SK-N-SH (cell line): ENCODE measurements around the gene GABRD. TPM values are rescaled to one million over a fixed set of nuclear protein-coding genes. Genes with fewer than 3 reads are reported as not detected.

Source experiments
- CTCF ChIA-PET: fragments of 300-600, 350-600 bp; formaldehyde crosslinking; extraction: SDS; loops from one replicate; lab custom pipeline; 2021; lab: Yijun Ruan, JAX
- POLR2A ChIA-PET: fragments of 350-600 bp; sonication (Branson Sonifier 250); formaldehyde crosslinking; extraction: SDS; loops from one replicate; lab custom pipeline; 2020; ENCODE audit warnings: antibody characterized with exemption, inconsistent platforms; lab: Yijun Ruan, JAX
- DNase-seq: peaks from one replicate; pipeline ENCODE4 v3.0.0; 2012
- H2AFZ ChIP-seq: fragments of 200-600 bp; sonication (generic); 2 replicates; pipeline ENCODE4 v1.8.1; 2016; ENCODE audit warnings: antibody characterized with exemption, mild to moderate bottlenecking, low read depth
- H3F3A ChIP-seq: fragments of 200-600 bp; sonication (generic); replicated peaks from 2 replicates; pipeline ENCODE3; 2016; ENCODE audit warnings: antibody characterized with exemption, mild to moderate bottlenecking; ENCODE audit not compliant: insufficient read depth
- H3K27ac ChIP-seq, 2 experiments: fragments of 200-500 bp in 1 of 2; fragments of 200-600 bp in 1 of 2; sonication (Bioruptor generic) in 1 of 2; sonication (generic), shearing (Covaris generic) in 1 of 2; 2 replicates each; pipeline versions ENCODE4 v1.5.1 to v1.6.1; 2014 to 2016; ENCODE audit warnings: low read depth in 2 of 2, inconsistent platforms in 1 of 2, low read length in 1 of 2, mild to moderate bottlenecking in 1 of 2, mixed read lengths in 1 of 2
- H3K27me3 ChIP-seq: fragments of 200-600 bp; sonication (generic), shearing (Covaris generic); 2 replicates; pipeline ENCODE4 v1.6.1; 2016; ENCODE audit warnings: mixed run types; ENCODE audit not compliant: insufficient read depth
- H3K36me3 ChIP-seq, 2 experiments: fragments of 200-500 bp in 1 of 2; fragments of 200-600 bp in 1 of 2; sonication (Bioruptor generic) in 1 of 2; sonication (generic) in 1 of 2; replicated peaks in 1 of 2; 2 replicates each; pipeline versions ENCODE3 to v1.5.1; 2014 to 2016; ENCODE audit warnings: low read length in 1 of 2, mild to moderate bottlenecking in 1 of 2; ENCODE audit not compliant: insufficient read depth in 2 of 2, control insufficient read depth in 1 of 2
- H3K4me1 ChIP-seq, 2 experiments: fragments of 200-500 bp in 1 of 2; fragments of 200-600 bp in 1 of 2; sonication (Bioruptor generic) in 1 of 2; sonication (generic), shearing (Covaris generic) in 1 of 2; 2 replicates each; pipeline versions ENCODE4 v1.5.1 to v1.6.1; 2014 to 2016; ENCODE audit warnings: low read depth in 1 of 2, low read length in 1 of 2, mixed run types in 1 of 2; ENCODE audit not compliant: insufficient read depth in 2 of 2, control insufficient read depth in 1 of 2
- H3K4me2 ChIP-seq: fragments of 200-600 bp; sonication (generic), shearing (Covaris generic); 2 replicates; pipeline ENCODE4 v1.6.1; 2017; ENCODE audit warnings: mixed run types
- H3K4me3 ChIP-seq, 2 experiments: fragments of 200-500 bp in 1 of 2; fragments of 200-600 bp in 1 of 2; sonication (Bioruptor generic) in 1 of 2; sonication (generic), shearing (Covaris generic) in 1 of 2; 2 replicates each; pipeline versions ENCODE4 v1.5.1 to v1.8.1; 2014 to 2016; ENCODE audit warnings: low read depth in 2 of 2, inconsistent platforms in 1 of 2, low read length in 1 of 2, mild to moderate bottlenecking in 1 of 2, mixed read lengths in 1 of 2, moderate library complexity in 1 of 2
- H3K79me2 ChIP-seq: fragments of 200-600 bp; sonication (generic); 2 replicates; pipeline ENCODE4 v1.8.1; 2017; ENCODE audit warnings: mild to moderate bottlenecking; ENCODE audit not compliant: insufficient read depth
- H3K9ac ChIP-seq: fragments of 200-600 bp; sonication (generic); 2 replicates; pipeline ENCODE4 v1.6.1; 2017; ENCODE audit warnings: mixed run types
- H3K9me2 ChIP-seq: fragments of 200-600 bp; sonication (generic); 2 replicates; pipeline ENCODE4 v1.6.1; 2017; ENCODE audit warnings: mixed run types
- H3K9me3 ChIP-seq: fragments of 200-600 bp; sonication (generic); 2 replicates; pipeline ENCODE4 v1.6.1; 2017; ENCODE audit warnings: mixed run types, mild to moderate bottlenecking, moderate library complexity
- H4K20me1 ChIP-seq: fragments of 200-600 bp; sonication (generic); 2 replicates; pipeline ENCODE4 v1.6.1; 2017; ENCODE audit warnings: mild to moderate bottlenecking, mixed run types; ENCODE audit not compliant: insufficient read depth
- FOXM1 ChIP-seq: IDR thresholded peaks from 2 replicates; pipeline ENCODE4 v1.4.0; 2012; ENCODE audit warnings: low read depth, mild to moderate bottlenecking
- JUND ChIP-seq: IDR thresholded peaks from 2 replicates; pipeline ENCODE4 v1.4.0; 2012
- MEF2A ChIP-seq: IDR thresholded peaks from 2 replicates; pipeline ENCODE4 v1.4.0; 2012; ENCODE audit warnings: low read depth, borderline replicate concordance
- MXI1 ChIP-seq: IDR thresholded peaks from 2 replicates; pipeline ENCODE4 v1.6.1; 2012; ENCODE audit warnings: mild to moderate bottlenecking, low read depth, low read length, improper control_type of control experiment
- NFIC ChIP-seq: IDR thresholded peaks from 2 replicates; pipeline ENCODE4 v1.4.0; 2012; ENCODE audit warnings: borderline replicate concordance
- POLR2AphosphoS5 ChIP-seq: IDR thresholded peaks from 2 replicates; pipeline ENCODE4 v1.6.1; 2012; ENCODE audit warnings: low read depth, low read length
- RAD21 ChIP-seq: IDR thresholded peaks from 2 replicates; pipeline ENCODE4 v1.6.1; 2012; ENCODE audit warnings: mild to moderate bottlenecking, low read length
- TCF12 ChIP-seq: IDR thresholded peaks from 2 replicates; pipeline ENCODE4 v1.4.0; 2012
- WGBS: methylation state at CpG from one replicate; pipeline ENCODE4 v1.1.6; 2017; ENCODE audit warnings: low lambda C conversion rate; 5-methylcytosine and 5-hydroxymethylcytosine counted together
- polyA plus RNA-seq, 3 experiments: library from polyadenylated mRNA; depleted of rRNA; stranded (reverse); fragments of >200 nt; gene quantifications; 2 replicates each; pipeline ENCODE4 v1.2.3, GENCODE V29; 2012
- TF ChIP-seq, protein P1 (sequence below): IDR thresholded peaks from 2 replicates; pipeline ENCODE4 v1.4.0; 2012; ENCODE audit warnings: low read depth
- TF ChIP-seq, protein P2 (sequence below): fragments of 150-350 bp; IDR thresholded peaks from 2 replicates; pipeline ENCODE4 v1.6.1; 2017; ENCODE audit warnings: antibody characterized with exemption, low read length, low read depth, borderline replicate concordance
- TF ChIP-seq, protein P3 (sequence below): fragments of 150-350 bp; IDR thresholded peaks from 2 replicates; pipeline ENCODE4 v1.6.1; 2016; ENCODE audit warnings: mild to moderate bottlenecking, low read depth, low read length
- TF ChIP-seq, protein P4 (sequence below): IDR thresholded peaks from 2 replicates; pipeline ENCODE4 v1.4.0; 2012; ENCODE audit warnings: low read depth, borderline replicate concordance

The GABRD gene
- polyA plus RNA-seq, 1 of the 3 experiments (the other 2 are of a cell fraction), result 0.07 TPM

DNA sequence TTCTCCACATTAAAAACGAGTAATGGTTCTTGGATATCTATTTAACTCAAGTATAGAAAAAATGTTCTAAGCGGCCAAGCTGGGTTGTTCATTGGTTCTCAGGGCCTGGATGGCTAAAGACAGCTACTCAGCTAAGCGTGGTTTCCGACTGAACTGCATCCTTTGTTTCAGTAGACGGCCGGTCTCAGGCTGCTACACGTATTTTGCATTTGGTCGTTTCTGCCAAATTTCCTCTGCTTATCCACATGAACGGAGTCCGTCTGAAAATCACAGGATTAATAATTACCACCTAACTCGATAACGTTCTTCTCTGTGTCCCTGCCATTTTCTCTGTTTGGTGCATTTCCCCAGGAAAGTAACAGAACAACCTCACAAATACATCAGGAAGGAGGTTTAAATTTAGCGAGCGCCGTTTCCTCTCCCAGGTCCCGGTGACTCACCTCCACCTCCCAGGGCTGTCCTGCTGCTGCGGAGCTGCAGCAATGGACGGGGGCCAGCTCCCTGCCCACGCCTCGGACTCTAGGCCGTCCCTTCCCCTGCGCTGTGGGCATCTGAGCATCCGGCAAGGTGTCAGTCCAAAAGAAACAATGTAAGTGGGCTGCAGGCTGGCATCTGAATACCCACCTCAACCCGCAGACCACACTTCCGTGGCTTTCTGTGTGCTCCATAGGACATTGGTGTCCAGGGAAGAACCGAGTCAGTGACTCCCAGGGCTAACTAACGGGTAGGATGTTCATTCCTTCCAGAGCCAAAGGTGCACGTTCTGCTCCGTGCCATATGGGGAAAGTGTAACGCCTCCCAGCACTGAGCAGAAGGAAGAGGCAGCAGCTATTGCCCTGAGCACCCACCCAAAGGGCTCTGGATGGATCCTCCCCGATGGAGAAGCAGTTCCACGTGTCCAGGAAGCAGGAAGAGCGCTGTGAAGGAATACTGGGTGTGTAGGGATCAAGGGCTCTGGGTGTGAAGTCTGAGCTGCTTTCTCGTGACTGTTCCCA is 4.1 kb upstream of the GABRD start:
- Histone ChIP-seq H3K79me2 (no peaks in the 10 kb centered on the region), H3K9ac (no peak overlapping the region), H2AFZ (no peak overlapping the region), H3K4me2 (no peak overlapping the region), H3K4me3 (no peak overlapping the region), H3K27me3 (peaks cover 17% of the 10 kb centered on the region; the same call in 1 of the 2 replicates), H3K4me1 (no peaks in the 10 kb centered on the region; a peak in 1 of 4 replicates), H3F3A (no peaks in the 10 kb centered on the region), H3K9me2 (no peaks in the 10 kb centered on the region), H4K20me1 (no peaks in the 10 kb centered on the region), H3K36me3 (no peaks in the 10 kb centered on the region), H3K27ac (no peak overlapping the region), H3K9me3 (no peaks in the 10 kb centered on the region)
- TF ChIP-seq, protein P1, sequence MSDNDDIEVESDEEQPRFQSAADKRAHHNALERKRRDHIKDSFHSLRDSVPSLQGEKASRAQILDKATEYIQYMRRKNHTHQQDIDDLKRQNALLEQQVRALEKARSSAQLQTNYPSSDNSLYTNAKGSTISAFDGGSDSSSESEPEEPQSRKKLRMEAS, result no peak
- TF ChIP-seq RAD21, result no peak
- no peak for TF ChIP-seq JUND
- TF ChIP-seq, protein P2, sequence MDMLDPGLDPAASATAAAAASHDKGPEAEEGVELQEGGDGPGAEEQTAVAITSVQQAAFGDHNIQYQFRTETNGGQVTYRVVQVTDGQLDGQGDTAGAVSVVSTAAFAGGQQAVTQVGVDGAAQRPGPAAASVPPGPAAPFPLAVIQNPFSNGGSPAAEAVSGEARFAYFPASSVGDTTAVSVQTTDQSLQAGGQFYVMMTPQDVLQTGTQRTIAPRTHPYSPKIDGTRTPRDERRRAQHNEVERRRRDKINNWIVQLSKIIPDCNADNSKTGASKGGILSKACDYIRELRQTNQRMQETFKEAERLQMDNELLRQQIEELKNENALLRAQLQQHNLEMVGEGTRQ, result no peak
- no peak for TF ChIP-seq NFIC
- TF ChIP-seq, protein P3, sequence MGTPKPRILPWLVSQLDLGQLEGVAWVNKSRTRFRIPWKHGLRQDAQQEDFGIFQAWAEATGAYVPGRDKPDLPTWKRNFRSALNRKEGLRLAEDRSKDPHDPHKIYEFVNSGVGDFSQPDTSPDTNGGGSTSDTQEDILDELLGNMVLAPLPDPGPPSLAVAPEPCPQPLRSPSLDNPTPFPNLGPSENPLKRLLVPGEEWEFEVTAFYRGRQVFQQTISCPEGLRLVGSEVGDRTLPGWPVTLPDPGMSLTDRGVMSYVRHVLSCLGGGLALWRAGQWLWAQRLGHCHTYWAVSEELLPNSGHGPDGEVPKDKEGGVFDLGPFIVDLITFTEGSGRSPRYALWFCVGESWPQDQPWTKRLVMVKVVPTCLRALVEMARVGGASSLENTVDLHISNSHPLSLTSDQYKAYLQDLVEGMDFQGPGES, result no peak
- TF ChIP-seq FOXM1, result no peak
- TF ChIP-seq POLR2AphosphoS5, result no peak
- no peak for TF ChIP-seq MEF2A
- no peak for TF ChIP-seq MXI1
- no peak for TF ChIP-seq TCF12
- TF ChIP-seq, protein P4, sequence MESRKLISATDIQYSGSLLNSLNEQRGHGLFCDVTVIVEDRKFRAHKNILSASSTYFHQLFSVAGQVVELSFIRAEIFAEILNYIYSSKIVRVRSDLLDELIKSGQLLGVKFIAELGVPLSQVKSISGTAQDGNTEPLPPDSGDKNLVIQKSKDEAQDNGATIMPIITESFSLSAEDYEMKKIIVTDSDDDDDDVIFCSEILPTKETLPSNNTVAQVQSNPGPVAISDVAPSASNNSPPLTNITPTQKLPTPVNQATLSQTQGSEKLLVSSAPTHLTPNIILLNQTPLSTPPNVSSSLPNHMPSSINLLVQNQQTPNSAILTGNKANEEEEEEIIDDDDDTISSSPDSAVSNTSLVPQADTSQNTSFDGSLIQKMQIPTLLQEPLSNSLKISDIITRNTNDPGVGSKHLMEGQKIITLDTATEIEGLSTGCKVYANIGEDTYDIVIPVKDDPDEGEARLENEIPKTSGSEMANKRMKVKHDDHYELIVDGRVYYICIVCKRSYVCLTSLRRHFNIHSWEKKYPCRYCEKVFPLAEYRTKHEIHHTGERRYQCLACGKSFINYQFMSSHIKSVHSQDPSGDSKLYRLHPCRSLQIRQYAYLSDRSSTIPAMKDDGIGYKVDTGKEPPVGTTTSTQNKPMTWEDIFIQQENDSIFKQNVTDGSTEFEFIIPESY, result no peak
- ChIA-PET CTCF (interaction anchor here (1.3 to 3.1 kb wide), 4 partner anchors 11 to 71 kb away, joined by 3 to 16 read pairs (median 8); no protein-coding TSS in a partner anchor), POLR2A (no interaction called here)
- WGBS, result 59% methylated on average over 27 of the region's 34 CpGs
- DNase-seq, result no peak
